ENCODE results near the gene ARPC4.

Gene ARPC4

DNA sequence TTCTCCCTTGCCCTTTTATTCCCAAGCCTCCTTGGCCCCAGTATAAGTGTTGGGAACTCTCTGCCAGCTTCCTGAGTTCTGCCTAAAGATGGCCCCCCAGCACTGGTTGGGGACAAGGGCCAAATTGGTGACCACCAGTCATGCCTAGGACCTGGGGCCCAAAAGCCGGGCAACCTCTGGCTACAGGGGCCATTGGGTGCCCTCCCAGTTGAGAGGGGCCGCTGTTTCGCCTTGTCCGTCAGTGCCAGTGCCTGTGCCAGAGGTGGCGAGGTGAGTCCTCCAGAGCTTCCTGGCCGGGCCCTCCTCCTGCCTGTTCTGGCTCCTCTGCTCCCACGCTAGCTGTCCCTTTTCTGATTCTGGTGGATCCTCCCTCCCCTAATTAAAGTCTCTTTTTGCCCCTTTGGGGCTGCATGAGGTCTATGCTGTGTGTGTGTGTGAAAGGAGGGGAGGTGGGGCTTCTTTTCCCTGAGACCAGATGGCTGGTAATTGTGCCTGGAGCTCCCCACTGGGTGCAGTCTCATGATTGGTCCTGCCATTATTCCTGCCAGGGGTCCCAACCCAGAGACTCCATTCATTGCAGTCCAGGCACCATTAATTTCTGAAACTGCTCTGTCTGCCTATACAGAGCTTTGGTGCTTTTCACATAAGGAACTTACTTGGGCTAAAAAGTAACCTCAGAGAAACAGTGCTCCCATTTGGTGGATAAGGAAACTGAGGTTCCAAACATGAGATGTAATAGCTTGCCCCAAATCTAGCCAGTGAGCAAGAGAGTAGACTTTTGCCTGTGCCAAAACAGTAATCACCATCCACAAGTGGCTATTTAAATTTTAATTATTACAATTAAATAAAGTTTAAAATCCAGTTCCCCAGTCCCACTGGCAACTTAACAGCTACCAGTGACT lies 14.1 kb downstream of the ARPC4 start:
- Histone ChIP-seq H3K27ac (ENCODE audit: low read depth, low read length) (no peak overlapping the region), H3K79me2 (ENCODE audit: control insufficient read depth, insufficient read depth, low read length, unreplicated experiment) (peaks cover 5% of the 10 kb centered on the region), H3K4me1 (ENCODE audit: control insufficient read depth, insufficient read depth, low read length, unreplicated experiment) (peaks cover 25% of the 10 kb centered on the region), H3K27me3 (ENCODE audit: insufficient read depth, low read length) (no peaks in the 10 kb centered on the region), H2AFZ (ENCODE audit: low read length, unreplicated experiment) (no peak overlapping the region), H3K36me3 (ENCODE audit: insufficient read depth, low read length) (peaks cover 29% of the 10 kb centered on the region), H3K4me3 (ENCODE audit: low read depth, low read length) (no peak overlapping the region)

GRCh38 chr3:9807981-9808344 lies 15.1 kb downstream of the ARPC4 start:
- no peak overlapping the region for H2AFZ ChIP-seq (ENCODE audit: low read length, unreplicated experiment)
- no peak overlapping the region for H3K27ac ChIP-seq (ENCODE audit: low read depth, low read length)
- peaks cover 5% of the 10 kb centered on the region for H3K79me2 ChIP-seq (ENCODE audit: control insufficient read depth, insufficient read depth, low read length, unreplicated experiment)
- H3K36me3 ChIP-seq (ENCODE audit: insufficient read depth, low read length): peaks cover 29% of the 10 kb centered on the region
- no peak overlapping the region for H3K4me3 ChIP-seq (ENCODE audit: low read depth, low read length)
- no peaks in the 10 kb centered on the region for H3K27me3 ChIP-seq (ENCODE audit: insufficient read depth, low read length)
- peaks cover 25% of the 10 kb centered on the region for H3K4me1 ChIP-seq (ENCODE audit: control insufficient read depth, insufficient read depth, low read length, unreplicated experiment)

DNA sequence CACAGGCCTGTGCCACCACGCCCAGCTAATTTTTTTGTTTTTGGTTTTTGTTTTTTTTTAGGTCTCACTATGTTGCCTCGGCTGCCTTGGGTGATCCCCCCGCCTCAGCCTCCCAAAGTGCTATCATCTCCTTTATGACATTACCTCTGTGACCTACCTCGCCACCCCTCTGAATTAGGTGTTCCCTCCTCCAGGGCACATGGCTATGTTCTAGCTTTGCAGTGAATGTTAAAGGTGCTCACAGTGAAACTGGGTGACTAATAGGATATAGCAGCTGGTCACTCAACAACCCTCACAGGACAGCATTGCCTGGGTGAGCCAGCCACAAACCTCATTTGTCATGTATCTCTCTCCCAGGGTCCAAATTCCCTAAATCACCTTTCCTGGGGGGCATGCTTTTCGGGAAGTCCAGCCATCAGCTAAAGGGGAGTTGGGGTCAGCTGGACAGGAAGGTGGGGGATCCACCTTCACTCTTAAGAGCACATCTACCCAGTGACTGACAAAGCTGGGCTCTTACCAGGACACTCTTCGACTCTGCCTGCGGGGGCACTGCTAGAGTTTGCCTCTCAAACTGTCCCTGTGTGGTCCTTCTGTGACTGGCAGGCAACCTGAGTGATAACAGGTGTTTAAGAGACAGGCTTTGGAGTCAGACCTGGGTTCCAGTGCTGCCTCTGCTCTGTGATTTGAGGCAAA lies 15.6 kb downstream of the ARPC4 start:
- H3K27me3 ChIP-seq (ENCODE audit: insufficient read depth, low read length): no peaks in the 10 kb centered on the region
- H3K4me1 ChIP-seq (ENCODE audit: control insufficient read depth, insufficient read depth, low read length, unreplicated experiment): peaks cover 25% of the 10 kb centered on the region
- peaks cover 24% of the 10 kb centered on the region for H3K36me3 ChIP-seq (ENCODE audit: insufficient read depth, low read length)
- peaks cover 4% of the 10 kb centered on the region for H3K79me2 ChIP-seq (ENCODE audit: control insufficient read depth, insufficient read depth, low read length, unreplicated experiment)
- no peak overlapping the region for H2AFZ ChIP-seq (ENCODE audit: low read length, unreplicated experiment)
- peak overlapping the region; percentile 79 for H3K27ac ChIP-seq (ENCODE audit: low read depth, low read length)
- H3K4me3 ChIP-seq (ENCODE audit: low read depth, low read length): no peak overlapping the region

DNA sequence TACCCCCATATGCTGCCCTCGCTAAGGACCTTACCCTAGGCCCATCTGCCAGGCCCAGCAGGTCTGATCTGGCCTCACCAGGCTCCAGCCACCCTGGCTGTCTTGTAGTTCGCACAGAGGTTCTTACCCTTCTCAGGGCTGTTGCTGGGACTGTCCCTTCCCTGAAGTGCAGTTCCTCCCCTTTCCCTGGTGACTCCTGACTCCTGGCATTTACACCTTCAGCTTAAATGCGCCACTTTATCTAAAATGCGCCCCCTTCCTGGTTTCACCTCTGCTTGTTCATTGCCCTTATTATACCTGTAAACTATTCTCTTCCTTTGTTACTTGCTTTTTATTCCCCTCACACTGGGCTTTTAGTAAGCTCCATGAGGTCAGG lies 16.3 kb downstream of the ARPC4 start:
- Histone ChIP-seq H3K36me3 (ENCODE audit: insufficient read depth, low read length) (peaks cover 19% of the 10 kb centered on the region; the same call in 1 of the 2 replicates), H3K79me2 (ENCODE audit: control insufficient read depth, insufficient read depth, low read length, unreplicated experiment) (no peaks in the 10 kb centered on the region), H3K27me3 (ENCODE audit: insufficient read depth, low read length) (no peaks in the 10 kb centered on the region), H3K4me1 (ENCODE audit: control insufficient read depth, insufficient read depth, low read length, unreplicated experiment) (peaks cover 25% of the 10 kb centered on the region), H3K27ac (ENCODE audit: low read depth, low read length) (peak overlapping the region; percentile 79), H2AFZ (ENCODE audit: low read length, unreplicated experiment) (no peak overlapping the region), H3K4me3 (ENCODE audit: low read depth, low read length) (peak overlapping the region; percentile 76)

- H3K27ac ChIP-seq (ENCODE audit: low read depth, low read length): peak within 1 kb of the TSS; percentile 79
- peak within 1 kb of the TSS; percentile 57 for H2AFZ ChIP-seq (ENCODE audit: low read length, unreplicated experiment)
- H3K4me3 ChIP-seq (ENCODE audit: low read depth, low read length): peak within 1 kb of the TSS; percentile 76
Observed at GRCh38 chr3:9809615-9810432, 16.9 kb downstream of the ARPC4 start, which contains the start of gene TTLL3. TSS of gene TTLL3 (plus strand) at chr3:9810262. CDS start at chr3:9810662, 400 bp downstream.

GRCh38 chr3:9810433-9810770 lies 17.5 kb downstream of the ARPC4 start:
- Histone ChIP-seq H3K27me3 (ENCODE audit: insufficient read depth, low read length) (no peaks in the 10 kb centered on the region), H3K27ac (ENCODE audit: low read depth, low read length) (peak overlapping the region; percentile 79; the same call in 1 of the 2 replicates), H3K36me3 (ENCODE audit: insufficient read depth, low read length) (peaks cover 7% of the 10 kb centered on the region; the same call in 1 of the 2 replicates), H2AFZ (ENCODE audit: low read length, unreplicated experiment) (peak overlapping the region; percentile 57), H3K4me3 (ENCODE audit: low read depth, low read length) (peak overlapping the region; percentile 76), H3K4me1 (ENCODE audit: control insufficient read depth, insufficient read depth, low read length, unreplicated experiment) (peaks cover 25% of the 10 kb centered on the region), H3K79me2 (ENCODE audit: control insufficient read depth, insufficient read depth, low read length, unreplicated experiment) (no peaks in the 10 kb centered on the region)

More at GRCh38 chr3:9809615-9810432, 16.9 kb downstream of the ARPC4 start, which contains the start of gene TTLL3:
- Histone ChIP-seq H3K27me3 (ENCODE audit: insufficient read depth, low read length) (no peaks in the 10 kb centered on the region), H3K36me3 (ENCODE audit: insufficient read depth, low read length) (peaks cover 13% of the 10 kb centered on the region; the same call in 1 of the 2 replicates), H3K4me1 (ENCODE audit: control insufficient read depth, insufficient read depth, low read length, unreplicated experiment) (peaks cover 25% of the 10 kb centered on the region), H3K79me2 (ENCODE audit: control insufficient read depth, insufficient read depth, low read length, unreplicated experiment) (no peaks in the 10 kb centered on the region)

GRCh38 chr3:9810846-9811245 lies 18.0 kb downstream of the ARPC4 start:
- Histone ChIP-seq H3K27me3 (ENCODE audit: insufficient read depth, low read length) (no peaks in the 10 kb centered on the region), H2AFZ (ENCODE audit: low read length, unreplicated experiment) (no peak overlapping the region), H3K36me3 (ENCODE audit: insufficient read depth, low read length) (peaks cover 4% of the 10 kb centered on the region; the same call in 1 of the 2 replicates), H3K27ac (ENCODE audit: low read depth, low read length) (no peak overlapping the region), H3K4me1 (ENCODE audit: control insufficient read depth, insufficient read depth, low read length, unreplicated experiment) (peaks cover 25% of the 10 kb centered on the region), H3K4me3 (ENCODE audit: low read depth, low read length) (peak overlapping the region; percentile 76), H3K79me2 (ENCODE audit: control insufficient read depth, insufficient read depth, low read length, unreplicated experiment) (no peaks in the 10 kb centered on the region)

GRCh38 chr3:9812870-9813483 lies 20.1 kb downstream of the ARPC4 start:
- Histone ChIP-seq H3K27me3 (ENCODE audit: insufficient read depth, low read length) (no peaks in the 10 kb centered on the region), H2AFZ (ENCODE audit: low read length, unreplicated experiment) (no peak overlapping the region), H3K4me3 (ENCODE audit: low read depth, low read length) (no peak overlapping the region), H3K4me1 (ENCODE audit: control insufficient read depth, insufficient read depth, low read length, unreplicated experiment) (peaks cover 19% of the 10 kb centered on the region), H3K27ac (ENCODE audit: low read depth, low read length) (no peak overlapping the region), H3K79me2 (ENCODE audit: control insufficient read depth, insufficient read depth, low read length, unreplicated experiment) (no peaks in the 10 kb centered on the region), H3K36me3 (ENCODE audit: insufficient read depth, low read length) (no peaks in the 10 kb centered on the region)

DNA sequence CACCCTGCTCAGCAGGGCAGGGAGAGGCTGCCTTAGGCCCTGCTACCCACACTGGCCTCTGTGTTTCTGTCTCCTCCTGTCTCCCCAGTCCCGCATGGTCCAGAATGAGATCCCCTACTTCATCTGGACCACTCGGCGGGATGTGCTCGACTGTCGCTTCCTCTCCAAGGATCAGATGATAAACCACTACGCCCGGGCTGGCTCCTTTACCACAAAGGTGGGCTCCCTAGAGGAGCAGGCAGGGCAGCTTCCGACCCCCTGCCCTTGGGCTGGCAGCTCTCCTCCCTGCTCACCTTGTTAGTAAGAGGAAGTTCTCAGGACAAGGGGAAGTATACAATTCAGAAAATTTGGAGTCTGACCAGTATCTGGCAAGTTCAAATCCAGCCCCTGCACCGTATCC lies 23.1 kb downstream of the ARPC4 start:
- no peaks in the 10 kb centered on the region for H3K27me3 ChIP-seq (ENCODE audit: insufficient read depth, low read length)
- no peak overlapping the region for H3K4me3 ChIP-seq (ENCODE audit: low read depth, low read length)
- no peaks in the 10 kb centered on the region for H3K36me3 ChIP-seq (ENCODE audit: insufficient read depth, low read length)
- H3K79me2 ChIP-seq (ENCODE audit: control insufficient read depth, insufficient read depth, low read length, unreplicated experiment): no peaks in the 10 kb centered on the region
- no peak overlapping the region for H2AFZ ChIP-seq (ENCODE audit: low read length, unreplicated experiment)
- H3K4me1 ChIP-seq (ENCODE audit: control insufficient read depth, insufficient read depth, low read length, unreplicated experiment): peaks cover 4% of the 10 kb centered on the region
- H3K27ac ChIP-seq (ENCODE audit: low read depth, low read length): no peak overlapping the region

DNA sequence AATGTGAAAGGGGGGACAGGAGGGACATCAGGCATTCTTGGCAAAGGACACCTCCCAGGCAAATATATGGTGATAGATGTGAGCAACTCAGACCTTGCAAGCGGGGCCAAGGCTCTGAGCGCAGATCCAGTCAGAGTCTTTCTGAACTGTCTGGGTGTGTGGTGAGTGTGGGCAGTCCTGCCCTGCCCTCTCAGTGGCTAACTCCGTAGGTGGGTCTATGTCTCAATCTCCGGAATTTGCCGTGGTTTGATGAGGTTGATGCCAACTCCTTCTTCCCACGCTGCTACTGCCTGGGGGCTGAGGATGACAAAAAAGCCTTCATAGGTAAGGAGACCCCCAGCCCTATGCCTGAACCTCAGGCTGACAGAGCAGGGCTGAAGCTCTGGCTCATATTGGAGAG lies 24.6 kb downstream of the ARPC4 start:
- H3K79me2 ChIP-seq (ENCODE audit: control insufficient read depth, insufficient read depth, low read length, unreplicated experiment): no peaks in the 10 kb centered on the region

More for the DNA sequence above, 24.6 kb downstream of the ARPC4 start:
- Histone ChIP-seq H3K4me3 (ENCODE audit: low read depth, low read length) (no peak overlapping the region), H3K36me3 (ENCODE audit: insufficient read depth, low read length) (no peaks in the 10 kb centered on the region), H3K27ac (ENCODE audit: low read depth, low read length) (no peak overlapping the region), H2AFZ (ENCODE audit: low read length, unreplicated experiment) (no peak overlapping the region), H3K27me3 (ENCODE audit: insufficient read depth, low read length) (no peaks in the 10 kb centered on the region), H3K4me1 (ENCODE audit: control insufficient read depth, insufficient read depth, low read length, unreplicated experiment) (no peaks in the 10 kb centered on the region)

All from ACC112 (cell line).